IPS-18c (cell line): ENCODE data around the gene VTI1A.

Source experiments
- H3K4me3 ChIP-seq: 2 replicates; pipeline ENCODE4 v1.7.0; 2013; ENCODE audit warnings: low read depth, mild to moderate bottlenecking, low read length, moderate library complexity; ENCODE audit not compliant: insufficient read depth
- H3K9me3 ChIP-seq: one replicate; pipeline ENCODE4 v1.6.1; 2013; ENCODE audit warnings: mild to moderate bottlenecking, low read length, moderate library complexity; ENCODE audit not compliant: control insufficient read depth, insufficient read depth

Gene VTI1A

GRCh38 chr10:112816033-112816430 is 369.0 kb downstream of the VTI1A start:
- Histone ChIP-seq H3K9me3 (no peaks in the 10 kb centered on the region), H3K4me3 (no peak overlapping the region)

- Histone ChIP-seq H3K4me3 (no peak overlapping the region), H3K9me3 (no peaks in the 10 kb centered on the region)
Observed at GRCh38 chr10:112816891-112817290, 369.9 kb downstream of the VTI1A start.

GRCh38 chr10:112817981-112818777 is 371.2 kb downstream of the VTI1A start:
- Histone ChIP-seq H3K9me3 (no peaks in the 10 kb centered on the region), H3K4me3 (no peak overlapping the region)

GRCh38 chr10:112819231-112819630 is 372.2 kb downstream of the VTI1A start:
- H3K4me3 ChIP-seq, result no peak overlapping the region
- no peaks in the 10 kb centered on the region for H3K9me3 ChIP-seq

- H3K4me3 ChIP-seq, result no peak overlapping the region
Observed at GRCh38 chr10:112820320-112820719, 373.3 kb downstream of the VTI1A start.

GRCh38 chr10:112821038-112821437 is 374.0 kb downstream of the VTI1A start:
- H3K4me3 ChIP-seq, result no peak overlapping the region
- H3K9me3 ChIP-seq, result no peaks in the 10 kb centered on the region

More at GRCh38 chr10:112820320-112820719, 373.3 kb downstream of the VTI1A start:
- H3K9me3 ChIP-seq, result no peaks in the 10 kb centered on the region

GRCh38 chr10:112821663-112822062 is 374.6 kb downstream of the VTI1A start:
- Histone ChIP-seq H3K9me3 (no peaks in the 10 kb centered on the region), H3K4me3 (no peak overlapping the region)

- Histone ChIP-seq H3K4me3 (no peak overlapping the region), H3K9me3 (no peaks in the 10 kb centered on the region)
Observed at GRCh38 chr10:112823007-112823406, 376.0 kb downstream of the VTI1A start.

- H3K9me3 ChIP-seq, result no peaks in the 10 kb centered on the region
- no peak overlapping the region for H3K4me3 ChIP-seq
Observed at GRCh38 chr10:112823604-112824003, 376.6 kb downstream of the VTI1A start.

GRCh38 chr10:112826018-112826697 is 379.1 kb downstream of the VTI1A start:
- Histone ChIP-seq H3K9me3 (no peaks in the 10 kb centered on the region), H3K4me3 (no peak overlapping the region)

GRCh38 chr10:112827086-112827485 is 380.1 kb downstream of the VTI1A start:
- no peaks in the 10 kb centered on the region for H3K9me3 ChIP-seq
- no peak overlapping the region for H3K4me3 ChIP-seq

- Histone ChIP-seq H3K9me3 (no peaks in the 10 kb centered on the region), H3K4me3 (no peak overlapping the region)
Observed at GRCh38 chr10:112827951-112828350, 380.9 kb downstream of the VTI1A start.

- H3K9me3 ChIP-seq, result no peaks in the 10 kb centered on the region
- H3K4me3 ChIP-seq, result no peak overlapping the region; the same call in 1 of the 2 replicates
Observed at GRCh38 chr10:112831859-112832258, 384.8 kb downstream of the VTI1A start.

GRCh38 chr10:112832361-112832878 is 385.4 kb downstream of the VTI1A start:
- H3K4me3 ChIP-seq, result no peak overlapping the region
- no peaks in the 10 kb centered on the region for H3K9me3 ChIP-seq

GRCh38 chr10:112832959-112833358 is 385.9 kb downstream of the VTI1A start:
- H3K9me3 ChIP-seq, result no peaks in the 10 kb centered on the region
- H3K4me3 ChIP-seq, result no peak overlapping the region

GRCh38 chr10:112834751-112835181 is 387.8 kb downstream of the VTI1A start:
- Histone ChIP-seq H3K9me3 (no peaks in the 10 kb centered on the region), H3K4me3 (no peak overlapping the region)

- Histone ChIP-seq H3K4me3 (no peak overlapping the region), H3K9me3 (no peaks in the 10 kb centered on the region)
Observed at GRCh38 chr10:112835217-112835715, 388.3 kb downstream of the VTI1A start.

- Histone ChIP-seq H3K9me3 (no peaks in the 10 kb centered on the region), H3K4me3 (no peak overlapping the region)
Observed at GRCh38 chr10:112835944-112836451, 389.0 kb downstream of the VTI1A start.
